NOMO-1 treated with dmso at 0.1 percent for 144 hours (cell line): Measurements from ENCODE around the gene GPR153.

ENCODE experiments used
- DNase-seq: peaks from one replicate; lab custom pipeline; 2025; ENCODE audit not compliant: unreplicated experiment; lab: John Stamatoyannopoulos, UW

Gene GPR153

DNA sequence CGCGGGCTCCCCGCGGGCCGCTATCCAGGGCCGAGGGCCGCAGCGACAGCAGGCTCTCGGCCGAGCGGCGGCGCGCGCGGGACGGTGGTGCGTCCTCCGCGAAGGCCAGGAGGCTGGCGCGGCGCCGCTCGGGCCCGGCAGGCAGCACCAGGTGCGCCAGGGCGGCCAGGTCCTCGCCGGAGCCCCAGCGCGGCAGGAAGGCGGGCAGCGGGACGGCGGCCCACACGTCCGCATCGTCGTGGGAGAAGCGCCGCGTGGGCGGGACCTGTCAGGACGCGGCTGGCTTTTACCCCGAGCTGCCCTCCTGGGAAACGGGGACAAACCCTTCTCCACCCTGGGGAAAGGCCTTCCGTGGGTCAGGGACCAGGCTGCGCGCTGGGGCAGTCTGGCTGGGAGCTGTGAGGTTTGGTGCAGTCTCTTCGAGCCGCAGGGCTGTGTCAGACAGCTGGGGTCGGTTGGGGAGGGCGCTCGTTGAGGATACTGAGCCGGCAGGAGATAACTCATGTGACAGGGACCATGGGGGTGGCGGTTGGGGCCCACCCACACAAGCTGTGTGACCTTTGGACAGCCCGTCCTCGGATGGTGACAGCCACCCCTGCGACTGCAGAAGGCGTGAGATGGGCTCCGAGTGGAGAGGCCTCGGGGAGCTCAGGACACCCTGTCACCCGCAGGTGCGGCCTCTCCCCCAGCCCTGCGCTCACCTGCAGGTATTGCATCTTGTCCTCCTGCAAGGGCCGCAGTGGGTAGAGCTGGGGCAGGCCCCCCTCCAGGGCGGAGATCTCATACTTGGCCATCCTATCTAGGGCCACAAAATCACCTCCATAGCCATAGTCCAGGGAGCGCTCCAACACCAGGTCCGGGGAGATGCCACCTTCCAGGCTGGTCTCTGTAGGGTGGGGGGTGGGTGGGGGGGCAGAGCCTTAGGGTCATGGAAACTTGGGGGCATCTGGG is 10.9 kb downstream of the GPR153 start:
- DNase-seq, result no peak

DNA sequence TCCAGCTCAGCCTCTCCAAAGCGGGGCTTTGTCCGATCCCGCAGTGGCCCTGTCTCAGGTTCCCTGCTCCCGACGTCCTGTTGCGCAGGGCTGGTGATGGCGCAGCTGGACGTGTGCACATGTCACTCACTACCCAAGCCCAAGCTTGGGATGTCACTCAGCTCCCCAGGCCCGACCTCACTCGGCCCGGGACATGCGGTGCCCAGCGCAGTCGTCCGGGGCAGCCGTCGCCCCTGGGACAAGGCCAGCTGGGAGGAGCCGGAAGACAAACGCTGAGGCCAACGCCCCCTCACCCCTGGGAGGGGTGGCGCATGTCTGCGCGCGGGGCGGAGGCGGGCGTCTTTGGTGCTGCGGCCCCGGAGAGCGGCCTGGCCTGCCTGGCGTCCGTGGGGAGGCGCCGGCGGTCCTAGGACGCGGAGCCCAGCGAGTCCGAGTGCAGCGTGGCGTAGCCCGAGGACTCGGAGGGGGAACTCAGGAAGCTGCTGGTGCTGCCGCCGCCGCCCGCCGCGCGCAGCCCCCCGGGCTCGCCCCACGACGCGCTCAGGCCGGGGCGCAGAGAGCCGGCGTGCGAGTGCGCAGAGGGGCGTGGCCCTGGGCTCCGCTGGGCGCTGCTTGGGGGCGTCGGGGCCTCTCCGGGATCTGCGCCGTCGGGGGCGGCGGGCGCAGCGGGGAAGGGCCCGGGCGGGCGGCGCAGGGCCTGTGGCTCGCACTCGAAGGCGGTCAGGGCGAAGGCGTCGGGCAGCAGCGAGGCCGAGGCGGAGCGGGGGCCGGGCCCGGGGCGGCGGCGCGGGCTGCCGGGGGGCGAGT is 11.8 kb downstream of the GPR153 start:
- DNase-seq, result no peak

DNA sequence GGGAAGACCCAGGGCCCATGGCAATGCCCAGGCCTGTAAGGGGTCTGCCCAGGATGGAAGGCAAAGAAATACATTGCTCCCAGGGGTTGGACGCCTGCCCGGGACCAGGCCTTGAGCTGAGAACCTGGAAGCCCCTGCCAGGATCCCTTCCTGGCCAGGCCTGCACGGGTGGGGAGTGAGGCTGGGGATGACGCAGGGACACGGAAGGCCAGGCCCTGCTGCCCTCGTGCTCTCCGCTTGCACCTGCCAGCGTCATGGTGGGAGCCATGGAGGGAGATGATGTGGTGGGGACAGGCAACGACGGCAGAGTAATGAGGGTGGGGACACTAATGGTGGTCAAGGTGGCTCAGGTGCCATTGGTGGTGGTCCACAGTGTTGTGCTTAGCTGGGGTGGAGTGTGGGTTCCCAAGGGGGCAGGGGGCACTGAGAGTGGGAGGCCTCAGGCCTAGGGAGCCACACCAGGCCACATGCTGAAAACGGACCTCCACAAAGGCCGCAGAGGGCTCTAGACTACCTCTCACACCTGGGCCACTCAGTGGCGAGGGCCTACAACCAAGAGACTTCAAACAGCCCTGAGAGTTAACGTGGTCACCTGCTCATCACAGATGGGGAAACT is 12.6 kb downstream of the GPR153 start:
- DNase-seq, result no peak

DNA sequence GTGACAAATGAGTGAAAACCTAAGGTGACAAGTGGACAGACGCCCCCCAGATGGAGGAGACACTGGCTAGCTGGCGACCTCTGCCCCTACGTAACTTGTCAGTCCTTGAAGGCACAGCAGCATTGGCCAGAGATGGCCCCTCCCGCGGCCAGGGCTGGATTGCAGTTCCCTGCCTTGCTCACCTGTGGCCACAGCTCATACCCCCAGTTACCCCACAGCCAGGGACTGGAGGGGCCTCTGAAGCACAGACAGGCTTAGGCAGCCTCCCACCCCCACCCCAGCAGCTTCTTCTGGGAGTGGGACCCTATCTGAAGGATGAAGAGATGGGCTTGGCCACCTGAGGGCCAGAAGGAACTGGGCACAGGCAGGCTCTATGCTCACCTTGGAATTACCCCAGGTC is 13.2 kb downstream of the GPR153 start:
- no peak for DNase-seq

DNA sequence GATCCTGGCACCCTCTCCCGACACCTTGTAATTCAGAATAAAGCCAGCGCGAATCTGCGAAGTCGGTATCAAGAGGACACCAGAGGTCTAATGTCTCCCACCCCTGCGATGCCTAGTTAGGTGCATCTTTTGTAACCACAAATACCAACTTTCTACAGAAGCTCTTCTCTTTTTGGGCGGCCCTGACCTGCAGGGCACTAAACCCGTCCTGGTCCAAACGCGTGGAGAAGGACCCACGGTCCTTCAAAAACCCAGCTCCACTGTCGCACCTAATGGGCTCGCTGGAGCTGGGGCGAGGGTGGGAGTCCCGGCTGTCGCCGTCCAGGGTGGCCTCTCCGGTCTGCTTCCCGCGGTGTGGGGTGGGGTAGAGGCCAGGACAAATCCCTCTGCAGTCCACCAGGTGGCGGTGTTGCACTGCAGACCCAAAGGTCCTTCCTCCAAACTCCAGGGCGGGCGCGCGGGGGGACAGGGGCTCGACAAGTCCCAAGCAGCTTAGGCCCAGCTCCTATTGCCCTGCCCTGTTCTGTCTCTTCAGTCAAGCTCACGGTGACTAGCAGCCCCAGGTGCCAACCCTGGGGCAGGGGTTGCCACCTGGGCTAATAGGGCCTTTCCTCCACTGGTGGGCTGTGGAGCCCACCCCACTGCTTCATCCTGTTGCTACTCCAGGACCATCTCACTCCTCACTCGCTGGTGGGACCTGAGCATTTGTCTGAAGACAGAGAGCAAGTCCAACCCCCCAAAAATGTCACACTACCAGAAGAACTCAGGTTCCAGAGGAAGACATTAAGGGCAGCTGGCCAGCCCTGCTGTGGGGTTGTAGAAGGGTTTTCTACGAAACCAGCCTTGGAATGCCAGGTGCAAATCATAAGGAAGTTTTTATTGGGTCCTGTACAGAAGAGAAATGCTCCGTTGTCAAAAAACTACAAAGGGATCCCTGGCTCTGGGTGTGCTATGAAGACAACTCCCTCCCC is 14.1 kb downstream of the GPR153 start:
- DNase-seq, result peak; percentile 44

DNA sequence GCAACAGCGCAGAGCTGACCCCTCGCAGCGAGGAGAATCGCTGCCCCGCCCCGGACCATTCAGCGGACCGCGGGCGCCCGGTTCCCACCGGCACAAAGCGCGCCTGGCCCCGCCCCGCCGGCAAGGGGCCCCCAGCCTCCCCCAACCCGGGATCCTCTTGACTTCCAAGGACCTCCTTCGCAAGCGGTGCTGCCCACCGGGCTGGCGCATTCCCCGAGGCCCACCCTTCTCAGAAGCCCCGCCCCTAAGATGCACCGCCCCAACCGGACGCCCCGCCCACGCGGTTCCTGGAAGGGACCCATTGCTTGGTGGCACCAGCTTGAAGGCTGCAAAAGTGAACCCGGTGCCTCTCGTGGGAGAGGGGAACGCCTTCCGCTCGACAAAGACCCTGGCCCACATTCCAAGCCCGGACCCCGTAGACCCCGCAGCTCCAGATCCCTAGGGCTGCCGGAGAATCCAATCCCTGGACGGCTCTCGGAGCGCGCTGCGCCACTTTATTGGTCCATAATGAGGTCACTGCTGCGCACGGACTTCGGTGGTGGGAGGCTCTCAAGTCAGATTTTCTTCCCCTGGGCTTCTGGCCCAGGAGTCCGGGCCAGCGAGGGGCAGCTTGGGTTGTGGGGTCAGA is 14.9 kb downstream of the GPR153 start:
- no peak for DNase-seq

DNA sequence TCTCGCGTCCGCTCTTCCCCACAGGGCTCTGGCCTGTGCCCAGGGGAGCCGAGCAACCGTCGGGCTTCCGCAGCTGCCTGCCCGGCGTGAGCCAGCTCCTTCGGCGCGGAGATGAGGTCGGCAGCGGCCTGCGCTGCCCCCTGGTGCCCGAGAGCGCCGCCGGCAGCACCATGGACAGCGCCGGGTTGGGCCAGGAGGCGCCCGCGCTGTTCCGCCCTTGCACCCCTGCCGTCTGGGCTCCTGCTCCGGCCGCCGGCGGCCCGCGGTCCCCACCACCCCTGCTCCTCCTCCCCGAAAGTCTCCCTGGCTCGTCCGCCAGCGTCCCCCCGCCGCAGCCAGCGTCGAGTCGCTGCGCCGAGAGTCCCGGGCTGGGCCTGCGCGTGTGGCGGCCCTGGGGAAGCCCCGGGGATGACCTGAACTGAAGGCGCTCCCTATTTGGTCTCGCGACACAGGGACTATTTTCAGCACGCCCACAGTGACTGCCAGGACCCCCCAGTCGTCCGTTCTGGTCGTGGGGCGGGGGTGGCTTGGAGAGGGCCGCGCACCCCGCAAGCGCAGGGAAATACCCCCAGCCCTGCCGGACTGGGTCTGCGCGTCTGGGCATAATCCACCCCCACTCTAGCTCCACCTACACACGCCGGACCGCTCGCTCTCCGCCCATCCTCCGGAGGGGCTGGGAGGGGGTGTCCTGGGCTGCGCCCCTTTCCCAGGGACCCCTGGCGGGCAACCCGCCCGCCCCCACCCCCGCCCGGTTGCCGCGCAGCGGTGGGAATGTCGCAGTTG is 15.6 kb downstream of the GPR153 start:
- DNase-seq, result peak; percentile 62

DNA sequence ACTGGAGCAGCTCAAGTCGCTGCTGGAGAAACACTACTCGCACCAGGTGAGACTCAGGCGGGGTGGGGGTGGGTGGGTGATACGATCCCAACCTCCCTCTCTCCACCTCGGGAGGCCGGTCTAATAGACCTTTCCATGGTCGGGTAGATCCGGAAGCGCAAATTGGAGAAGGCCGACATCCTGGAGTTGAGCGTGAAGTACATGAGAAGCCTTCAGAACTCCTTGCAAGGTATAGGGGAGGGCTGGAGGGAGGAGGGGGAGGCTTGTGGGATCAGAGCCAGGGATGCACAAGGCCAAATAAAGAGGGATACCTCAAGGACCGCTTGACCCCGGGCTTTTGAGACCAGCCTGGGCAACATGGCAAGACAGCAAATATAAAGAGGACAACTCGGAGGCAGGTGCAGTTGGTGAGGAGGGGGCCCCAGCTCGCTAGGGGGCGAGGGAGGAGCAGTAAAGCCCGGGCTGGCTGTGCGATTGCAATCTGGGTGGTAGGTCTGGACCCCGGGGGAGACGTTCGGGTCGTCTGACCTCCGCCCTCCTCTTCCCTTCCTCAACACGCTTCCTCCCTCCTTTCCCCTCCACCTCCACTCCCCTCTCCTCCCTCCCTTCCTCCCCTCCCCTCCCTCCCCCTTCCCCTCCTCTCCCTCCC is 16.4 kb downstream of the GPR153 start:
- DNase-seq, result no peak

DNA sequence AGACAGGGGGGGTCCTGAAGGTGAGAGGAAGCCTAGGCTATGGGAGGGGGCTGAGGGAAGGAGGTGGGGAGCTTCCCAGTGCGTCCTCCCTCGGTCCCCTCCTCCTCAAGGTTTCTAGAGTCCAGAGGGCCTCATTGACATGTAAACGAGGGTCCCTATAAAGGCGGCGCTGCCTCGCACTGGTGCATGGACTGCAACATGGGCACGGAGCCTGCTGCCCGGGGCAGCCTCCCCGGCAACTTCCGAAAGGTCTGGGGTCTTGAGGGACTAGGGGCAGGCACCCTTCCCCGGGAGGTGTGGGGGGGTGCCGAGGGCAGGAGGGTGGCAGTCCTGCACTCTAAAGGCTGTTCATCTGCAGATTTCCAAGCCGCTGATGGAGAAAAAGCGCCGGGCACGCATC is 16.9 kb downstream of the GPR153 start, which contains the start of gene HES3:
Gene HES3 (plus strand): TSS at position 187 of the 400 bp plus-strand sequence. CDS start 187 bp downstream, at position 374.
- DNase-seq, result no peak

DNA sequence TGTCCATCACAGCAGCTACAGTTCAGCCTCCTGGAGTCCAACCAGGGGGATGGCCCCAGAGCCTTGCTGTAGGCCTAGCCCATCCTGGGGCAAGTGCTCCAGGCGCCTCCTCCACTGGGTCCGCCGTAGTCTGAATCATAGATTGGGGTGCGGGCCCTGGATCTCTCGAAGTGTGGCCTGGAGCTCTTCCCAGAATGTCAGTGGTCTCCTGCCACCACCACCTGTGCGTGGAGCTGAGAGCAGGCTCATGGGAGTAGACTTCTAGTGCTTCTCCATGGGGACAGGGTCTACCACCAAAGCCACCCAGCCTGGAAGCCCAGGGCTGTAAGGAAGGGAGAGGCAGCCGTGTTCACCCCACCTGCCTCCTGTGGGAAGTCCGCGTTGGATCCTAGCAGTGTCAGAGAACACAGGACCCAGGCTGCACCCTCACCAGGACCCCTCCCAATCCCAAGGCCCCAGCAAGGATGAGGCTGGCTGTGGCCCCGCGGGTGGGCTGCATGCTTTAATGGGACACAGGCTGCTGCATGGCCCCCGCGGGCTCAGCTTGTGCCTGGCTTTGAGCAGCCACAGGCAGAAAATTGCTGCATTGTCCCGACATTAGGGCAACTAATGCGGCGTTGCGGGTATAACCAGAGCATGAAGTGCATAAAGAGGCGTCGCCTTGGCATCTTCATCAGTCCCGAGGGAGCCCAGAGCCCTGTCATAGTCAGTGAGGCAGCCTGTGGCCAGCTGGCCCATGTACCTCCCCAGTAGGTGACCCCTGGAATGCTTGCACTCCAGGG is 17.7 kb downstream of the GPR153 start:
- DNase-seq, result no peak

DNA sequence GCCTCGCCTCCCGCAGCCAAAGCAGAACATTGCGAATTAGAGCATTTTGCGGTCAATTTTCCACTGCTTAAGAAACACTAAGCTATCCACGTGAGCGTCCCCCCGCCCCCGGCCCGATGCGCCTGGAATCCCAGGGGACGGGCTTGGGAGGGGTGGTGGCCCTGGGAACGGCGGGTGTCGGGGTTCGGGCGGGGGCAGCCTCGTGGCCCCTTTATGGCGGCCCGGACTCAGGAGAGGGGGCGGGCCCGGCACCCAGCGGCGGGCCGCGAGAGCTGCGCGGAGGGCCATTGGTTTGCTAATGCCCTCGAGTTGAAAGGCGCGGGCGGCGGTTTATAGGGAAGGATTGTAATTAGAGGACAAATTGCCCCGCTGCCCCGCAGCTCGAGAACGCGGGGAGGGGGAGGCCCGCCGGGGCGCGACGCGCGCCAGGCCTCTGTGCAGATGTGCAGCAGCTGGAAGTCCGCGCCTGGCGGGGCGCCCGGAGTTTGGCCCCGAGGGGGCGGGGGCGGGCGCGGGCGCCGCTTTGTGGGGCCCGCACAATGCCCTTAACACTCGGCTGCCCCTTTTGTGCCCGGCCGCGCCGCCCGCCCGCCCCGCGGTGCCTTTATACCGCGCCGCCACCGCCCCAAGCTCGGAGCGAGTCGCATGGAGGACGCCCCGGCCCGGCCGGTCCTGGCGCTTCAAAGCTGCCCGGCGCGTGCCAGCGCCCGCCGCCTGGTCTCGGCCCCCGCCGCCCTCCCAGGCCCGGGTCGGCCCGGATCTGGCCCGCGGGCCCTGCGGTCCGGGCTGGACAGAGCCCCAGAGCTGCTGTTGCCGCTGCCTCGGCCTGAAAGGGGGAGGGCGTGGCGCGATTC is 18.8 kb downstream of the GPR153 start:
- no peak for DNase-seq

DNA sequence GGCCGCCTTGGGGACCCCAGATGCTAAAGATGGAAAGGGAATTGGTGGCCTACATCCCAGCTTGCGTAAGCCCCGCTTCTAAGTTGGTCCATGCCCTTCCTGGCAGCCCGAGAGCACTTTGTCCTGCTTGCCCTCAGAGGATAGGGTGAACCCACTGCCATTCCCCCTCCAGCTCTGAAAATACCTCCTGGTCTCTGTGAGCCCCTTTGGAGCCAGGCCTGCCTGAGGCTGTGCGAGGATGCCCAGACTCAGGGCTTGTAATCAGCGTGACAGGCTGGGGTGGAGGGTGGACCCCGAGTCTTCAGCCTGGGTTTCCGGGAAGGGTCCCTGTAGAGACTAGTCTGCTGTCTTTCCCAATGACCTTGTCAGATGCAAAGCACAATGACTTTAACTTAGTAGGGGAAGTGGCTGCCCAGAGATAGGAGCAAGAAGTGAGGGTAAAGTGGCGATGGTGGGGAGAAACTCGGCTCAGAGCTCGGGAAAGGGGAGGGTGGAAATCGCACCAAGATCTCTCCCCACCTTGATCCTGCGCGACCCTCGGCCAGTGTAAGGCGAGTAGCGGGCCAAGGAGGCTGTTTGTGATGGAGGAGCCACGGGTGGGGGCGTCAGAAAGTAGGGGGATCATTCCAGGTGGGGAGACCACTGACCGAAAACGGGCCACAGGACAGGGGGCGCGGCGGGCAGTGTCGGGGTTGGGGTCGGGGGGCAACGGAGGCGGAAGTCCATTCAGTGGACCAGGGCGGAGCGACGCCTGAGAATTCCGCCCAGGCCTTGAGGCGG is 19.6 kb downstream of the GPR153 start:
- DNase-seq, result no peak

DNA sequence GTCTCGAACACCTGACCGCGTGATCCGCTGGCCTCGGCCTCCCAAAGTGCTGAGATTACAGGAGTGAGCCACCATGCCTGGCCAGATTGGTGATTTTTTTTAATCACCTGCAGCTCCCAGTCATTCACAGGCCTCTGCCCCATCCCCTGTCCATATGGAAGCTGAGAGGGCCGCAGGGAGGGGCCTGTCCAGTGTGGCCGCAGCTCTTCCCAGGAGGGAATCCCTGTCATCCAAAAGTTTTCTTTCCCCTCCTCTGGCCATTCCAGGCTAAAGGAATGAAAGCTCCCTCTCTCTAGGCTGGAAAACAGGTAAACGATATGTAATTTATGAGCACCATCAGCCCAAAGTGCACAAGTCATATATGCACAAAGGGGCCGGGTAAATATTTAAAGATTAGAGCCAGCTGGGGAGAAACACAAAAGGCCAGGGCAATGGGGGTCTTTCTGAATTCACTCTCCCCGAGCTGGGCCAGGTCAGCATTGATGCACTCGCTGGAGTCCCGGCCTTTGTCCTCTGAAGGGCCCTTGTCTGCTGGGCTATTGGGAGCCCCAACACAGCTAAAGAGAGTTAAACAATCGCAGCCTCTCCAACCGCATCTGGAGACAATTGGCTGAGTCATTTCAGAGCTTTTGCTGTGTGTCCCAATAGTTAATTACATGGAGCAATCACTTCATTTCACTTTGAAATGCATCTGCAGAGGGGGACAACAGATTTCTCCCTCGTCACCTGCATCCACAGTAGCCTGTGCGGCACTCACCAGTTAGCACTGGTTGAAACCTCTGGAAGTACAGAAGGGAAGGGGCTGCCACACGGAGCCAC is 20.7 kb downstream of the GPR153 start:
- DNase-seq, result peak; percentile 40

DNA sequence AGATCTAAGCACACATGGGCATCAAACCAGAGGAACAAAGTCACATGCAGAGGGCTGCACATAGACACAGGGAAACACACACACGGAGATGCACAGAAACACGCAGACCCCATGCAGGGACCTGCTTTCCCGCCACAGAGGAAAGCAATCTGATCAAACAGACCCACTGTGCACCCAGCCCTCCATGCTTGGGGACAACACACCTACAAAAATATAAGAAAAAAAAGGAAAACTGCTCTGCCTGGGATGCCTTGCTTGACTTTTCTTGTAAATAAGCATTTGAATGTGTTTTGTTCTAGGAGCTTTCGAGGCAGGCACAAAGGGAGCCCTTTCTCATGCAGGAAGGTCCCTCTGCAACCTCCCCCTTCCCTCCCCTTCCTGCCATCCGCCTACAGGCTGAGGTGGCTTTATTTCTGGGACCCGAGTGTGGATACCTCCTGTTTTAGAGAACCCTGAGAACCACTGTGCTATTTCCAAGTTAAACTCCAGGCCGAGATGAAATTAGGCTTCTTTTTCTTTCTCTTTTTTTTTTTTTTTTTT is 21.6 kb downstream of the GPR153 start:
- no peak for DNase-seq

DNA sequence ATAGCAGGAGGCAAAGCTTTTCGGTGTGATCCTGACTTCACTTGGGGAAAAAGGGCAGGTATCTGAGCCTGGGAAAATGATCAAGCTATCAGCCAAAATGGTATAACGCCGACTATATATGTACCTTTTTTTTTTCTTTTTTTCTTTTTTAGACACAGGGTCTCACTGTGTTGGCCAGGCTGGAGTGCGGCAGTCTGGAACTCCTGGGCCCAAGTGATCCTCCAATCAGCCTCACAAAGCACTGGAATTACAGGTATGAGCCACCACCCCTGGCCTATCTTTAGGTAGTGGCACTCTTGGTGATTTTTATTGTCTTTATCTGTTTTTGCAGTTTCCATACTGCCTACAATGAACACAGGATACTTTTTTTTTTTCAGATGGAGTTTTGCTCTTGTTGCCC is 23.8 kb downstream of the GPR153 start:
- no peak for DNase-seq
